ENCODE measurements around the gene EPGN. TPM values are rescaled to one million over a fixed set of nuclear protein-coding genes. Genes with fewer than 3 reads are reported as not detected.

EPGN gene
- total and polyA plus RNA-seq, 2 donors (not counting 1 experiment from before 2014, with no cell fraction given) = 0.32 TPM; not detected in 1

- H3K27ac ChIP-seq (ENCODE audit: low read length in 2 of 2) = no peak overlapping the region
- Mint-ChIP-seq H3K27me3 (peaks cover 21% of the 10 kb centered on the region), H3K9me3 (ENCODE audit: insufficient read depth) (no peaks in the 10 kb centered on the region), H3K27ac (no peak overlapping the region), H3K4me3 (no peak overlapping the region), H3K4me1 (no peaks in the 10 kb centered on the region)
- H3K36me3 ChIP-seq (replicated peaks in 1 of 2; ENCODE audit: control extremely low read depth in 1 of 2, control insufficient read depth in 1 of 2, extremely low read depth in 1 of 2, insufficient read depth in 2 of 2, low read length in 1 of 2) = no peaks in the 10 kb centered on the region
- no CpG with 5 or more reads among the region's 1 CpG for WGBS (ENCODE audit: insufficient coverage)
- ChIA-PET CTCF (no interaction called here), POLR2A (no interaction called here)
- peaks cover 0 to 9% (median 6%) of the 10 kb centered on the region in 4 experiments for H3K27me3 ChIP-seq (replicated peaks in 1 of 4; ENCODE audit: control extremely low read depth in 1 of 4, control insufficient read depth in 3 of 4, insufficient read depth in 4 of 4, low read length in 3 of 4)
- no peaks in the 10 kb centered on the region for H3K9me3 ChIP-seq (ENCODE audit: control extremely low read depth in 1 of 3, control insufficient read depth in 2 of 3, insufficient read depth in 1 of 3, low read length in 2 of 3)
- H4K20me1 ChIP-seq (ENCODE audit: control insufficient read depth, insufficient read depth, low read length, poor library complexity, severe bottlenecking) = no peaks in the 10 kb centered on the region
- H3K9ac ChIP-seq (ENCODE audit: low read length) = no peak overlapping the region
- no peak for TF ChIP-seq EZH2 (IDR thresholded peaks at IDR 0.05; ENCODE audit: borderline replicate concordance, insufficient read depth, low read depth, low read length, poor library complexity, severe bottlenecking)
- TF ChIP-seq, protein P1, sequence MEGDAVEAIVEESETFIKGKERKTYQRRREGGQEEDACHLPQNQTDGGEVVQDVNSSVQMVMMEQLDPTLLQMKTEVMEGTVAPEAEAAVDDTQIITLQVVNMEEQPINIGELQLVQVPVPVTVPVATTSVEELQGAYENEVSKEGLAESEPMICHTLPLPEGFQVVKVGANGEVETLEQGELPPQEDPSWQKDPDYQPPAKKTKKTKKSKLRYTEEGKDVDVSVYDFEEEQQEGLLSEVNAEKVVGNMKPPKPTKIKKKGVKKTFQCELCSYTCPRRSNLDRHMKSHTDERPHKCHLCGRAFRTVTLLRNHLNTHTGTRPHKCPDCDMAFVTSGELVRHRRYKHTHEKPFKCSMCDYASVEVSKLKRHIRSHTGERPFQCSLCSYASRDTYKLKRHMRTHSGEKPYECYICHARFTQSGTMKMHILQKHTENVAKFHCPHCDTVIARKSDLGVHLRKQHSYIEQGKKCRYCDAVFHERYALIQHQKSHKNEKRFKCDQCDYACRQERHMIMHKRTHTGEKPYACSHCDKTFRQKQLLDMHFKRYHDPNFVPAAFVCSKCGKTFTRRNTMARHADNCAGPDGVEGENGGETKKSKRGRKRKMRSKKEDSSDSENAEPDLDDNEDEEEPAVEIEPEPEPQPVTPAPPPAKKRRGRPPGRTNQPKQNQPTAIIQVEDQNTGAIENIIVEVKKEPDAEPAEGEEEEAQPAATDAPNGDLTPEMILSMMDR (IDR thresholded peaks at IDR 0.05) = no peak
- no peak overlapping the region for H3K4me2 ChIP-seq (replicated peaks; ENCODE audit: low read depth, low read length, poor library complexity, severe bottlenecking)
- ATAC-seq (ENCODE audit: low read depth) (no peak), DNase-seq (no peak)
- H3K4me3 ChIP-seq (ENCODE audit: control extremely low read depth in 1 of 5, extremely low read depth in 1 of 5, insufficient read depth in 1 of 5, low read depth in 2 of 5, low read length in 4 of 5) = no peak overlapping the region
- no peaks in the 10 kb centered on the region for H3K4me1 ChIP-seq (ENCODE audit: control insufficient read depth in 2 of 2, insufficient read depth in 2 of 2, low read length in 2 of 2)
- intact Hi-C loops (cut with micrococcal nuclease) = no loop called here
- no peak overlapping the region for H2AFZ ChIP-seq (ENCODE audit: insufficient read depth, low read depth, low read length, poor library complexity, severe bottlenecking)
- H3K79me2 ChIP-seq (ENCODE audit: control insufficient read depth, insufficient read depth, low read length) = no peaks in the 10 kb centered on the region
These were observed 20.2 kb downstream of the EPGN start for GRCh38 chr4:74328501-74328900.

- CTCF ChIA-PET = no interaction called here
- Mint-ChIP-seq H3K27me3 (peaks cover 14% of the 10 kb centered on the region), H3K4me1 (no peaks in the 10 kb centered on the region), H3K27ac (no peak overlapping the region), H3K9me3 (ENCODE audit: insufficient read depth) (no peaks in the 10 kb centered on the region), H3K4me3 (no peak overlapping the region)
- Histone ChIP-seq H3K4me2 (replicated peaks; ENCODE audit: low read depth, low read length, poor library complexity, severe bottlenecking) (no peak overlapping the region), H4K20me1 (ENCODE audit: control insufficient read depth, insufficient read depth, low read length, poor library complexity, severe bottlenecking) (no peaks in the 10 kb centered on the region), H3K27me3 (replicated peaks in 1 of 4; ENCODE audit: control extremely low read depth in 1 of 4, control insufficient read depth in 3 of 4, insufficient read depth in 4 of 4, low read length in 3 of 4) (peaks cover 0 to 5% (median 4%) of the 10 kb centered on the region in 4 experiments), H3K27ac (ENCODE audit: low read length in 2 of 2) (no peak overlapping the region), H3K9ac (ENCODE audit: low read length) (no peak overlapping the region), H3K36me3 (replicated peaks in 1 of 2; ENCODE audit: control extremely low read depth in 1 of 2, control insufficient read depth in 1 of 2, extremely low read depth in 1 of 2, insufficient read depth in 2 of 2, low read length in 1 of 2) (no peaks in the 10 kb centered on the region), H2AFZ (ENCODE audit: insufficient read depth, low read depth, low read length, poor library complexity, severe bottlenecking) (no peak overlapping the region), H3K79me2 (ENCODE audit: control insufficient read depth, insufficient read depth, low read length) (no peaks in the 10 kb centered on the region), H3K4me1 (ENCODE audit: control insufficient read depth in 2 of 2, insufficient read depth in 2 of 2, low read length in 2 of 2) (no peaks in the 10 kb centered on the region), H3K4me3 (ENCODE audit: control extremely low read depth in 1 of 5, extremely low read depth in 1 of 5, insufficient read depth in 1 of 5, low read depth in 2 of 5, low read length in 4 of 5) (no peak overlapping the region), H3K9me3 (ENCODE audit: control extremely low read depth in 1 of 3, control insufficient read depth in 2 of 3, insufficient read depth in 1 of 3, low read length in 2 of 3) (no peaks in the 10 kb centered on the region)
- intact Hi-C loops (cut with micrococcal nuclease) = no loop called here
- POLR2A ChIA-PET = no interaction called here
- no peak for TF ChIP-seq EZH2 (IDR thresholded peaks at IDR 0.05; ENCODE audit: borderline replicate concordance, insufficient read depth, low read depth, low read length, poor library complexity, severe bottlenecking)
- TF ChIP-seq, protein P1 (IDR thresholded peaks at IDR 0.05) = no peak
- no peak for DNase-seq
- no peak for ATAC-seq (ENCODE audit: low read depth)
These were observed 21.0 kb downstream of the EPGN start for GRCh38 chr4:74329307-74329706.

Measured in B cell (primary cell).